HG02973 (cell line): ENCODE measurements around the gene FAM24B.
"Not testable (repeated sequence)": the region's sequence is repeated elsewhere in the genome, so short reads cannot be mapped to it uniquely, and the experiment has no call there.

Source experiments
- ATAC-seq: cut with Tn5 transposase; IDR thresholded peaks from one replicate; pipeline ENCODE4 v1.9.1; 2021; ENCODE audit warnings: moderate library complexity; ENCODE audit not compliant: unreplicated experiment

Gene FAM24B

GRCh38 chr10:122879339-122880273 is at the start of gene FAM24B:
Gene FAM24B (minus strand): TSS chr10:122879581. CDS start chr10:122850515, 29,066 bp downstream.
- peak; percentile 72 for ATAC-seq

- ATAC-seq = no peak
These were observed 36.3 kb upstream of the FAM24B start for GRCh38 chr10:122915700-122916099.

GRCh38 chr10:122911889-122912484 is 32.6 kb upstream of the FAM24B start:
- no peak for ATAC-seq

GRCh38 chr10:122910310-122910709 is 30.9 kb upstream of the FAM24B start, which contains the start of gene FAM24A:
Gene FAM24A (plus strand): TSS chr10:122910610. CDS start chr10:122911635, 1,025 bp downstream.
- no peak for ATAC-seq

- ATAC-seq = not testable (repeated sequence)
These were observed 24.5 kb upstream of the FAM24B start for GRCh38 chr10:122903861-122904260.

- no peak for ATAC-seq
These were observed 15.0 kb upstream of the FAM24B start for GRCh38 chr10:122894261-122894944.

GRCh38 chr10:122884166-122884565 is 4.8 kb upstream of the FAM24B start:
- ATAC-seq = no peak

GRCh38 chr10:122882766-122883165 is 3.4 kb upstream of the FAM24B start:
- ATAC-seq = no peak

GRCh38 chr10:122878799-122879338 is 512 bp downstream of the FAM24B start:
- ATAC-seq = peak; percentile 13

- no peak for ATAC-seq
These were observed 2.1 kb downstream of the FAM24B start for GRCh38 chr10:122877264-122877663.

- ATAC-seq = no peak
These were observed 2.9 kb downstream of the FAM24B start for GRCh38 chr10:122876467-122876855.

- ATAC-seq = no peak
These were observed 3.4 kb downstream of the FAM24B start for GRCh38 chr10:122875843-122876466.

- not testable (repeated sequence) for ATAC-seq
These were observed 7.4 kb downstream of the FAM24B start for GRCh38 chr10:122871947-122872346.

GRCh38 chr10:122868768-122869167 is 10.6 kb downstream of the FAM24B start:
- ATAC-seq = not testable (repeated sequence)

GRCh38 chr10:122866757-122867482 is 12.5 kb downstream of the FAM24B start:
- ATAC-seq = not testable (repeated sequence)

GRCh38 chr10:122864901-122865300 is 14.5 kb downstream of the FAM24B start:
- no peak for ATAC-seq

- ATAC-seq = no peak
These were observed 15.2 kb downstream of the FAM24B start for GRCh38 chr10:122864194-122864592.

GRCh38 chr10:122863216-122864193 is 15.9 kb downstream of the FAM24B start:
- no peak for ATAC-seq

GRCh38 chr10:122861711-122862161 is 17.6 kb downstream of the FAM24B start:
- ATAC-seq = no peak
